D721Med (cell line): ENCODE results near the gene SNRPB.

Source experiments
- DNase-seq: peaks from one replicate; pipeline ENCODE4 v3.0.0; 2011; ENCODE audit warnings: low spot score; ENCODE audit not compliant: insufficient read length
- FAIRE-seq: peaks from 2 replicates; lab custom pipeline; 2011; peaks lifted over from hg19 to GRCh38; lab: Jason Lieb, UNC
- CTCF ChIP-seq: IDR thresholded peaks from 2 replicates; pipeline ENCODE4 v1.5.1; 2012; ENCODE audit warnings: mild to moderate bottlenecking, control low read depth; ENCODE audit not compliant: insufficient read depth; ENCODE audit errors: missing control alignments

SNRPB gene

GRCh38 chr20:2469991-2470422 lies 582 bp downstream of the SNRPB start:
- DNase-seq, result no peak
- no peak for FAIRE-seq

DNA sequence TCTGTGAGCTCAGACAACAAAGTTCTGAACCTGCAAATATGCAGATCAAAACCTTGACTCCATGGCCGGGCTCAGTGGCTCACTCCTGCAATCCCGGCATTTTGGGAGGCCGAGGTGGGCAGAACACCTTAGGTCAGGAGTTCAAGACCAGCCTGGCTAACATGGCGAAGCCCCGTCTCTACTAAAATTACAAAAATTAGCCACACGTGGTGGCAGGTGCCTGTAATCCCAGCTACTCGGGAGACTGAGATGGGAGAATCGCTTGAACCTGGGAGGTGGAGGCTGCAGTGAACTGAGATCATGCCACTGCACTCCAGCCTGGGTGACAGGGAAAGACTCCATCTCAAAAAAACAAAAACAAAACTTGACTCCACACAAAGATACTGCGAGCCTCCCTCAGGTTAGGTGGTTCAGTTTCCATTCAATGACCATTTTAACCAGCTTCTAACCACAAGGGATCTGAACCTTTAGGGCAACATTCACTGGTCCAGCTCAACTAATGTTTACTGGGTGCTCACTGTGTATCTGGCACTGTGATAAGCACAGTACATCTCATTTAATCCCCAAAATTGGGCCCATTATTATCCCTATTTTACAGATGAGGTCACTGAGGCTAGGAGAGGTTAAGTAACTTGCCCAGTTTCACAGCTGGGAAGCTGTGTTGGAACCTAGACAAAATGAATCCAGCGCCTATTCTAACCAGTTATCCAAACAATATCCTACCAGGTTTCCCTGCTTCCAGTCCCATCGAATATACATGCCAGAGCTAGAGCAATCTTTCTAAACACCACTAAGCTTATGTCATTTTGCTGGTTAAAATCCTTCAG lies 1.8 kb downstream of the SNRPB start:
- FAIRE-seq, result no peak
- DNase-seq, result no peak
- no peak for TF ChIP-seq CTCF

More at GRCh38 chr20:2469991-2470422, 582 bp downstream of the SNRPB start:
- no peak for TF ChIP-seq CTCF

- FAIRE-seq (no peak), DNase-seq (no peak)
- no peak for TF ChIP-seq CTCF
Observed at GRCh38 chr20:2467412-2467811, 3.2 kb downstream of the SNRPB start.

GRCh38 chr20:2465100-2465499 lies 5.5 kb downstream of the SNRPB start:
- no peak for DNase-seq
- TF ChIP-seq CTCF, result no peak
- no peak for FAIRE-seq

DNA sequence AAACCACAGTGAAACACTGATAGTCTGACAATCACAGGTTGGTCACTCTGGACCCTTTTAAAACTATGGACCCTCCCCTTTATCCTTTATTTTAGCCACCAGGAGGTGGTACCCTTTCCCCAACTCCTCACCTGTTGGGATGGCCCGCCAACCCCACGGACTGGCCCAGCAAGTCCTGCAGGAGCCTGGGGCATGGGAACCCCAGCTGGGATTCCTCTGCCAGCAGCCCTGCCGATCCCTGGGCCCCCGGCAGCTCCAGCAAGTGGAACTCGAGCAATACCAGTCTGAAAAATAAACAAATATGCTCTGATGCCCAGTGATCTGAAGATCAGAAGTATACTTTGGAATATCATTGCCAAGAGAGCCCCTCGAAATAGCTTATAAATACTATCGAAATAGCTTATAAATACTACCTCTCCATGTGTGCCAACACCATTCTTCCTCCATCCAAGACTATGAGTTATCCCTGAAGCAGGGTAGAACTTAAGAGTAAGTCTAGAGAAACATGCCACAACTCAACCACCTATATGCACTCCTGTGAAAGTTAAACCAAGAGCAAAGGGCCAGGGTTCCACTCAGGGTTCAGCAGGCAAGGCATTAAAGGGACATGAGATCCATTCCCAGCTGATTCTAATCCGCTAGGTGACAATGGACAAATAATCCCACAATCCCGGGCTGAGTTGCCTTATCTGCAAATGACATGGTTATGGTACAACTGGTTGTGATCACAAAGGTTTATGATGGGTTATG lies 6.8 kb downstream of the SNRPB start:
- no peak for FAIRE-seq
- no peak for DNase-seq
- no peak for TF ChIP-seq CTCF

- no peak for DNase-seq
- FAIRE-seq, result no peak
- no peak for TF ChIP-seq CTCF
Observed at GRCh38 chr20:2462484-2462883, 8.1 kb downstream of the SNRPB start.
